Esophagus muscularis mucosa (tissue), 4 donors: Measurements from ENCODE around the gene SLC25A18.

Experiments
- EP300 ChIP-seq: sonication (generic); formaldehyde crosslinking; IDR thresholded peaks from one replicate; pipeline ENCODE4 v1.6.1; 2017; ENCODE audit warnings: antibody characterized with exemption
- POLR2A ChIP-seq: fragments of 450-650 bp; IDR thresholded peaks from one replicate; pipeline ENCODE4 v1.6.1; 2017; ENCODE audit warnings: antibody characterized with exemption, moderate library complexity, mild to moderate bottlenecking, low read depth
- POLR2AphosphoS5 ChIP-seq, 2 donors: sonication (generic); formaldehyde crosslinking; IDR thresholded peaks; one replicate each; pipeline ENCODE4 v1.6.1; 2017; ENCODE audit warnings: antibody characterized with exemption in 2 of 2
- TF ChIP-seq, protein P1 (sequence below), 3 experiments: fragments of 200-600 bp in 2 of 3; fragments of 450-650 bp in 1 of 3; sonication (generic) in 2 of 3; IDR thresholded peaks; one replicate each; pipeline ENCODE4 v1.5.1; 2017 to 2019; ENCODE audit warnings: antibody characterized with exemption in 3 of 3, mild to moderate bottlenecking in 2 of 3, moderate library complexity in 1 of 3

DNA sequence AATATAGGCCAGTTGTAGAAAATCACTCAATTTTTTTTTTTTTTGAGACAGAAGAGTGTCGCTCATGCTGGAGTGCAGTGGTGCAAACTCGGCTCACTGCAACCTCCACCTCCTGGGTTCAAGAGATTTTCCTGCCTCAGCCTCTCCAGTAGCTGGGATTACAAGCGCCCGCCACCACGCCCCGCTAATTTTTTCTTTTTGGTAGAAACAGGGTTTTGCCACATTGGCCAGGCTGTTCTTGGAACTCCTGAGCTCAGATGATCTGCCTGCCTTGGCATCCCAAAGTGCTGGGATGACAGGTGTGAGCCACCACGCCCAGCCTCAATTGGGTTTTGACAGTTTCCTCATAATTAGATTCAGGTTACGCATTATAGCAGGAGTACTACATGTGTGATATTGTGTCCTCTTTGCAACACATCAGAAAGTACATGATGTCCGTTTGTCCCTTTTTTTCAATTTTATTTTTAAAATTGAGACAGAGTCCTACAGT lies 67.8 kb downstream of the SLC25A18 start:
- TF ChIP-seq, protein P1, sequence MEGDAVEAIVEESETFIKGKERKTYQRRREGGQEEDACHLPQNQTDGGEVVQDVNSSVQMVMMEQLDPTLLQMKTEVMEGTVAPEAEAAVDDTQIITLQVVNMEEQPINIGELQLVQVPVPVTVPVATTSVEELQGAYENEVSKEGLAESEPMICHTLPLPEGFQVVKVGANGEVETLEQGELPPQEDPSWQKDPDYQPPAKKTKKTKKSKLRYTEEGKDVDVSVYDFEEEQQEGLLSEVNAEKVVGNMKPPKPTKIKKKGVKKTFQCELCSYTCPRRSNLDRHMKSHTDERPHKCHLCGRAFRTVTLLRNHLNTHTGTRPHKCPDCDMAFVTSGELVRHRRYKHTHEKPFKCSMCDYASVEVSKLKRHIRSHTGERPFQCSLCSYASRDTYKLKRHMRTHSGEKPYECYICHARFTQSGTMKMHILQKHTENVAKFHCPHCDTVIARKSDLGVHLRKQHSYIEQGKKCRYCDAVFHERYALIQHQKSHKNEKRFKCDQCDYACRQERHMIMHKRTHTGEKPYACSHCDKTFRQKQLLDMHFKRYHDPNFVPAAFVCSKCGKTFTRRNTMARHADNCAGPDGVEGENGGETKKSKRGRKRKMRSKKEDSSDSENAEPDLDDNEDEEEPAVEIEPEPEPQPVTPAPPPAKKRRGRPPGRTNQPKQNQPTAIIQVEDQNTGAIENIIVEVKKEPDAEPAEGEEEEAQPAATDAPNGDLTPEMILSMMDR (IDR thresholded peaks at IDR 0.05) = no peak
- TF ChIP-seq EP300 (no peak), POLR2A (no peak), POLR2AphosphoS5 (IDR thresholded peaks at IDR 0.05) (no peak)
